Epithelial cell of esophagus (primary cell): ENCODE results near the gene RANBP17.

ENCODE experiments used
- DNase-seq: peaks from one replicate; pipeline ENCODE4 v3.0.0; 2010; ENCODE audit warnings: low read depth
- H3K4me3 ChIP-seq: 2 replicates; pipeline ENCODE4 v1.5.1; 2011; ENCODE audit warnings: mild to moderate bottlenecking, low read length, control low read depth
- TF ChIP-seq, protein P1 (sequence below): IDR thresholded peaks from 2 replicates; pipeline ENCODE4 v1.5.1; 2011; ENCODE audit warnings: low read depth, mild to moderate bottlenecking, low read length, control low read depth, inconsistent platforms; ENCODE audit not compliant: insufficient read depth; ENCODE audit errors: missing control alignments

Gene RANBP17

DNA sequence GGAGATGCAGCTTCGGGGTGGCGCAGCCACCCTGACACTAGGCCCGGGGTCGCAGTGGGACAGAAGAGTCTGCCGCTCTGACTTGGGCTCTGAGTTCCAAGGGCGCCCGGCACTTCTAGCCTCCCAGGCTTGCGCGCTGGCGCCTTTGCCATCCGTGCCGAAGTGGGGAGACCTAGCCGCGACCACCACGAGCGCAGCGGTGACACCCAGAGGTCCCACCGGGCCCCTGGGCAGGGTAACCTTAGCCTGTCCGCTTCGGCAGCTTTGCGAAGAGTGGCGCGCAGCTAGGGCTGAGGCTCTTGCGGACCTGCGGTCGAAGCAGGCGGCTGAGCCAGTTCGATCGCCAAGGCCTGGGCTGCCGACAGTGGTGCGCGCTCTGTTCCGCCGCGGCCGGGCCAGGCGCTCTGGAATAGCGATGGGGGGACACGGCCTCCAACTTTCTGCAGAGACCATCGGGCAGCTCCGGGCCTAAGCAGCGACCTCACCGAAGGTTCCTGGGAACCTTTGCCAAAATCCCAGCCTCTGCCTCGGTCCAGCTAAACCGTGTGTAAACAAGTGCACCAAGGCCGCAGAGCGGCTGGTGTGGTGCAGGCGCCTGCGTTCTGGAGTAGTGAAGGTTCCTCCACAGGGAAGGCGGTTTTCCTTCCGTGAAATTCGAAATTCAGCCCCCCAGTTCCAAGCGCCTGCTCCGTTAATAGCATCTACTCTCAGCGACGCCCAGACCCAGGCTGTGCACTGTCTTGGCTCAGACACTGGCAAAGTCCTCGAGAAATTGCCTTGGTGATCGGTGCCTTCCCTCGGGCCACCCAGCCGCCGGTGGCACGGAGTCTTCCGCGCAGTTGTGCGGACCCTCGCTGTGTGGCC lies 454.7 kb downstream of the RANBP17 start:
- DNase-seq: no peak
- H3K4me3 ChIP-seq: no peak overlapping the region

DNA sequence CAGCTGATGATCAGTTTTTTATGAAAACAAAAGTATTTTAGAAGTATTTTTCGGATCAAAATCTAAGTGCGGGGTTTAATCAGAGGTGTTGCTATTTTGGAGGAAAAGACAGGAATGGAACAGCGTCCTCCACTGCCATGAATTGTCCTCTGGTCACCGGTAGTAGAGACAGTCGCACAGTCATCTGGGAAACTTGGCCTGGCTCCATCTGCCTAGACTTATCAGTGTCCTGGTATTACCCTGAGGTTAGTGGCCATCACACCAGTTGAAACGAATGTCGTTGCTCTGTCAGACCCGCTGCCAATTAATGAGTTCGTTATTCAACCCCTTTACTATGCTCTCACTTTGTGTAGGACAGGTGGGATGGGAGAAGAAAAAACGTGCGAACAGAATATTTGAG lies 455.4 kb downstream of the RANBP17 start:
- DNase-seq: no peak
- TF ChIP-seq, protein P1, sequence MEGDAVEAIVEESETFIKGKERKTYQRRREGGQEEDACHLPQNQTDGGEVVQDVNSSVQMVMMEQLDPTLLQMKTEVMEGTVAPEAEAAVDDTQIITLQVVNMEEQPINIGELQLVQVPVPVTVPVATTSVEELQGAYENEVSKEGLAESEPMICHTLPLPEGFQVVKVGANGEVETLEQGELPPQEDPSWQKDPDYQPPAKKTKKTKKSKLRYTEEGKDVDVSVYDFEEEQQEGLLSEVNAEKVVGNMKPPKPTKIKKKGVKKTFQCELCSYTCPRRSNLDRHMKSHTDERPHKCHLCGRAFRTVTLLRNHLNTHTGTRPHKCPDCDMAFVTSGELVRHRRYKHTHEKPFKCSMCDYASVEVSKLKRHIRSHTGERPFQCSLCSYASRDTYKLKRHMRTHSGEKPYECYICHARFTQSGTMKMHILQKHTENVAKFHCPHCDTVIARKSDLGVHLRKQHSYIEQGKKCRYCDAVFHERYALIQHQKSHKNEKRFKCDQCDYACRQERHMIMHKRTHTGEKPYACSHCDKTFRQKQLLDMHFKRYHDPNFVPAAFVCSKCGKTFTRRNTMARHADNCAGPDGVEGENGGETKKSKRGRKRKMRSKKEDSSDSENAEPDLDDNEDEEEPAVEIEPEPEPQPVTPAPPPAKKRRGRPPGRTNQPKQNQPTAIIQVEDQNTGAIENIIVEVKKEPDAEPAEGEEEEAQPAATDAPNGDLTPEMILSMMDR: no peak
- H3K4me3 ChIP-seq: no peak overlapping the region

More for the DNA sequence above, 454.7 kb downstream of the RANBP17 start:
- TF ChIP-seq, protein P1: no peak

DNA sequence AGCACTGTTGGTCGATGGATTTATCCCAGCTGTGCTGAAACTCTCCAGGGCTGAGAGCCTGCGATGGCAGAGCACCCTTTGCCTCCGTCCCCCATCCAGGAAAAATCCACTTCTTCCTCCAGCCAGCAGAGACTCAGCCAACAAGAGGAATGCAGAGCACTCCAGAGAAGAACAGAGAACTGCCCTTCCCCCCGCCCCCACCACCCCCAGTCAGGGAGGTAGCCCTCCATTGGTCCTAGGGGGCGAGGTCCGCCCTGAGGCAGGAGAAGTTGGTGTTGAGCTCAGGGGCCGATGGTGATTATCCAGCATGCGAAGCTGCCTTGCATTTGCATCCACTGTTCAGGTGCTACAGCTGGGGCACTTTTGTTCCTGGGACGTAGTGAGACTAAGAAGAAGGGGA lies 456.2 kb downstream of the RANBP17 start:
- no peak for DNase-seq
- TF ChIP-seq, protein P1: no peak
- H3K4me3 ChIP-seq: no peak overlapping the region

DNA sequence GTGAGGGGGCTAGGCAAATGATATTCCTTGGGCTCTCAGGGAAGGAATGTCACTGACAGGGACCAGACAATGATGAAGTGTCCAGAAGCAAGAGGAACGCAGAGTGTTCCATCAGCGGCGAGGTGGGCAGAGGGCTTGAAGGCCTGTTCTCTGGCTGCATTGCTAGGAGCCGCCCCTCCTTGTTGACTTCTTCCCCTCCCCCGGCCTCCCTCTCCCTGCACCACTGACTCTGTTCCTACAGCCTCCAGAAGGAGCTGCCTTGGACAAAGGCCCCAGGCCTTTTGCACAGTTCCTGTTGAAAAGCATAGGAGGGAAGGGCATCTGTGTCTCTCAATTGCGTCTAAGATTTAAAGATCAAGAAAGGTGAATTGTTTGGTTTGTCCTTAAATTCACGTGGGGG lies 459.6 kb downstream of the RANBP17 start:
- no peak for DNase-seq
- TF ChIP-seq, protein P1: no peak
- H3K4me3 ChIP-seq: no peak overlapping the region

DNA sequence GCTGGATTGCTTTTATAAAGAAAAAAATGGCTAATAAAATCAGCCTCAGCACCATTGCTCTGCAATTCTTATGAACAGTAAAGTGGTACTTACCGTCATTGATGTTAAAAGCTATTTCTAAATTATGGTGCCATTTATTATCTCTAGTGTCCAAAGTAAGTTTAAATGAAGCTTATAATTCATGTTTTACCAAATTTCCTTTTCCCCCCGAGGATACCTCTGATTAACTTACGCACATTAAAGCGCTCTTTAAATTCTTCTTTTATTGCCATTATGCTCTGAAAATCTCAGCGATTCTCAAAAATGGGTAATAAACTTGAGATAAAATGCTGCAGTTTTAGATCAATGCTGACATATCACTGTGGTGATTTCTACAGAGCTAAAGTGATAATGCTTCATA lies 460.7 kb downstream of the RANBP17 start:
- no peak for DNase-seq
- no peak overlapping the region for H3K4me3 ChIP-seq
- TF ChIP-seq, protein P1: no peak

DNA sequence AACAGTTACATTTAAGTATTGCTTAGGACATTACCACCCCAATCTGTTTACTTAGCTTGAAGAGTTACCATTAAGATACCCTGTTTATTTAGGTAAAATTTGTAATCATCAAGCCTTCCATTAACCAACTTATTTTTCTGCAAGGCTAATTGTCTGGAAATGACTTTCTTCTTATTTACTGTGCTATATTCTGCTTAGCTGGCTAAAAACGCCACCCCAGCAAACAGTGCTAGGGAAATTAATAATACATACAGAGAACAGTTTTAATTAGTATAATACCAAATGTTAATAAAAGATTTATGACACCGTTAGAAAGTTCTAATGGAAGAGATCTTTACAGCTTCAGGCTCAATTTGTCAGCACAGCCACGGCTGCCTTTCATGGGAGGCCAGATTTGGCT lies 461.2 kb downstream of the RANBP17 start:
- H3K4me3 ChIP-seq: no peak overlapping the region
- DNase-seq: no peak
- TF ChIP-seq, protein P1: no peak
